HepG2 (cell line): ENCODE data around the gene SRSF12. TPM values are rescaled to one million over a fixed set of nuclear protein-coding genes. Genes with fewer than 3 reads are reported as not detected.

ENCODE experiments used
- AKNA ChIP-seq: sonication (generic); formaldehyde crosslinking; IDR thresholded peaks from 2 replicates; pipeline ENCODE4 v1.4.0; 2020; ENCODE audit warnings: missing genetic modification reagents, borderline replicate concordance
- CREB3 ChIP-seq: sonication (generic); formaldehyde crosslinking; IDR thresholded peaks from 2 replicates; pipeline ENCODE4 v1.5.0; 2020; ENCODE audit warnings: missing genetic modification reagents
- KIAA2018 ChIP-seq: sonication (generic); formaldehyde crosslinking; IDR thresholded peaks from 2 replicates; pipeline ENCODE4 v1.5.0; 2020; ENCODE audit warnings: mild to moderate bottlenecking, missing genetic modification reagents, borderline replicate concordance
- ZFX ChIP-seq: sonication (generic); formaldehyde crosslinking; IDR thresholded peaks from 2 replicates; pipeline ENCODE4 v1.4.0; 2020; ENCODE audit warnings: mild to moderate bottlenecking, low read depth, missing genetic modification reagents, moderate library complexity
- ZNF562 ChIP-seq: sonication (generic); formaldehyde crosslinking; IDR thresholded peaks from 2 replicates; pipeline ENCODE4 v1.8.0; 2022; ENCODE audit warnings: missing genetic modification reagents, borderline replicate concordance
- polyA plus RNA-seq, 8 experiments: library from polyadenylated mRNA; depleted of rRNA in 3 of 8; stranded (reverse) in 7 of 8; unstranded in 1 of 8; fragments of >200 nt; fragmentation: Illumina TruSeq in 4 of 8; extraction: Trizol in 4 of 8; gene quantifications; 2 replicates each; pipeline versions ENCODE4 v1.2.1 to v1.2.3, GENCODE V29; 2011 to 2016; ENCODE audit warnings: low read depth in 4 of 8, missing spikeins in 1 of 8, mixed read lengths in 1 of 8; ENCODE audit not compliant: insufficient read depth in 1 of 8
- total RNA-seq, 5 experiments: library from RNA; depleted of rRNA; stranded (reverse); fragments of >200 nt; fragmentation: Illumina TruSeq; extraction: Trizol; gene quantifications; 2 replicates each; pipeline ENCODE4 v1.2.3, GENCODE V29; 2016; ENCODE audit warnings: low read depth in 1 of 5

Gene SRSF12
- total and polyA plus RNA-seq, 2 of the 13 experiments (the other 11 are each of a cell fraction or from before 2014, with no cell fraction given), result 1.7 to 1.9 TPM

GRCh38 chr6:89132057-89132456 is 14.2 kb upstream of the SRSF12 start (continued):
- TF ChIP-seq KIAA2018 (CRISPR knock-in tag) (no peak), AKNA (CRISPR knock-in tag) (no peak), ZNF562 (CRISPR knock-in tag) (no peak), ZFX (CRISPR knock-in tag) (no peak), CREB3 (CRISPR knock-in tag) (no peak)
